OCI-LY3 (cell line): Measurements from ENCODE around the gene OR7C1.

ENCODE experiments used
- CTCF ChIP-seq: fragments of 200-600, 300-600 bp; sonication (generic); IDR thresholded peaks from 2 replicates; pipeline ENCODE4 v1.5.1; 2014; ENCODE audit warnings: antibody characterized with exemption, low read length, low read depth
- EZH2phosphoT487 ChIP-seq: fragments of 200-600 bp; shearing (Covaris generic); IDR thresholded peaks from 2 replicates; pipeline ENCODE4 v1.6.1; 2018; ENCODE audit warnings: antibody characterized with exemption, mixed run types, low read depth

- TF ChIP-seq CTCF, result no peak
- no peak for TF ChIP-seq EZH2phosphoT487
These were observed 13.0 kb downstream of the OR7C1 start for GRCh38 chr19:14821937-14822336.
